HG03521 (cell line): ENCODE data around the gene USP7.
A peak's percentile ranks its signal among the peaks of the same experiment; 100 is the strongest.
"Not testable (repeated sequence)": the region's sequence is repeated elsewhere in the genome, so short reads cannot be mapped to it uniquely, and the experiment has no call there.

Source experiments
- ATAC-seq: cut with Tn5 transposase; IDR thresholded peaks from one replicate; pipeline ENCODE4 v1.9.1; 2021; ENCODE audit warnings: mild to moderate bottlenecking, moderate library complexity; ENCODE audit not compliant: unreplicated experiment

USP7 gene

GRCh38 chr16:8882725-8883377 is 80.9 kb downstream of the USP7 start:
- ATAC-seq: no peak

GRCh38 chr16:8882041-8882617 is 81.6 kb downstream of the USP7 start, which contains the start of gene LITAFD:
Gene LITAFD, plus strand, starts transcription at chr16:8882351. Its CDS starts 2,005 bp downstream, at chr16:8884356.
- no peak for ATAC-seq

- ATAC-seq: no peak
These were observed 82.7 kb downstream of the USP7 start for GRCh38 chr16:8880839-8881510.

GRCh38 chr16:8878523-8878911 is 85.2 kb downstream of the USP7 start:
- ATAC-seq: no peak

GRCh38 chr16:8877894-8878522 is 85.7 kb downstream of the USP7 start:
- ATAC-seq: no peak

GRCh38 chr16:8875317-8875716 is 88.4 kb downstream of the USP7 start:
- not testable (repeated sequence) for ATAC-seq

GRCh38 chr16:8874388-8874787 is 89.3 kb downstream of the USP7 start:
- no peak for ATAC-seq

- not testable (repeated sequence) for ATAC-seq
These were observed 89.9 kb downstream of the USP7 start for GRCh38 chr16:8873866-8874195.

- ATAC-seq: no peak
These were observed 90.5 kb downstream of the USP7 start for GRCh38 chr16:8872967-8873865.

- no peak for ATAC-seq
These were observed 91.6 kb downstream of the USP7 start for GRCh38 chr16:8872071-8872470.

GRCh38 chr16:8869988-8870241 is 93.8 kb downstream of the USP7 start:
- ATAC-seq: not testable (repeated sequence)

GRCh38 chr16:8869212-8869987 is 94.3 kb downstream of the USP7 start:
- ATAC-seq: no peak

- peak; percentile 62 for ATAC-seq
These were observed 95.1 kb downstream of the USP7 start, which contains the start of gene CARHSP1 for GRCh38 chr16:8868416-8869211. Gene CARHSP1, minus strand, starts transcription at chr16:8869006. Its CDS starts 9,678 bp downstream, at chr16:8859328.

- no peak for ATAC-seq
These were observed 95.7 kb downstream of the USP7 start for GRCh38 chr16:8867932-8868415.

GRCh38 chr16:8867216-8867931 is 96.3 kb downstream of the USP7 start:
- ATAC-seq: no peak

GRCh38 chr16:8866884-8867215 is 96.9 kb downstream of the USP7 start:
- no peak for ATAC-seq

- ATAC-seq: no peak
These were observed 97.4 kb downstream of the USP7 start for GRCh38 chr16:8866118-8866883.
